KOPT-K1 (cell line): ENCODE measurements around the gene CFAP43.

Experiments used
- H3K27ac ChIP-seq: fragments of 200-600 bp; sonication (generic); 2 replicates; pipeline ENCODE4 v1.5.1; 2016; ENCODE audit warnings: antibody characterized with exemption, mild to moderate bottlenecking, low read depth, low read length; ENCODE audit not compliant: poor library complexity, severe bottlenecking
- H3K36me3 ChIP-seq: fragments of 200-600 bp; sonication (generic); 2 replicates; pipeline ENCODE4 v1.5.1; 2017; ENCODE audit warnings: antibody characterized with exemption, mild to moderate bottlenecking, low read length, moderate library complexity; ENCODE audit not compliant: insufficient read depth
- H3K9me3 ChIP-seq: fragments of 200-600 bp; sonication (generic); 2 replicates; pipeline ENCODE4 v1.5.1; 2017; ENCODE audit warnings: antibody characterized with exemption, low read length, mild to moderate bottlenecking; ENCODE audit not compliant: insufficient read depth, poor library complexity, severe bottlenecking

The CFAP43 gene

GRCh38 chr10:104144931-104145330 lies 87.2 kb downstream of the CFAP43 start:
- Histone ChIP-seq H3K36me3 (no peaks in the 10 kb centered on the region), H3K27ac (no peak overlapping the region), H3K9me3 (peaks cover 2% of the 10 kb centered on the region)

GRCh38 chr10:104143829-104144228 lies 88.3 kb downstream of the CFAP43 start:
- Histone ChIP-seq H3K9me3 (no peaks in the 10 kb centered on the region), H3K27ac (no peak overlapping the region), H3K36me3 (no peaks in the 10 kb centered on the region)

GRCh38 chr10:104142081-104142480 lies 90.1 kb downstream of the CFAP43 start:
- H3K9me3 ChIP-seq = no peaks in the 10 kb centered on the region
- H3K36me3 ChIP-seq = no peaks in the 10 kb centered on the region
- H3K27ac ChIP-seq = no peak overlapping the region

GRCh38 chr10:104139221-104139620 lies 92.9 kb downstream of the CFAP43 start:
- Histone ChIP-seq H3K27ac (no peak overlapping the region), H3K9me3 (no peaks in the 10 kb centered on the region), H3K36me3 (no peaks in the 10 kb centered on the region)

GRCh38 chr10:104138131-104138530 lies 94.0 kb downstream of the CFAP43 start:
- Histone ChIP-seq H3K9me3 (no peaks in the 10 kb centered on the region), H3K36me3 (no peaks in the 10 kb centered on the region), H3K27ac (no peak overlapping the region)

- peaks cover 20% of the 10 kb centered on the region; the same call in 1 of the 2 replicates for H3K36me3 ChIP-seq
- H3K9me3 ChIP-seq = no peaks in the 10 kb centered on the region
Observed at GRCh38 chr10:104130041-104130440, 102.1 kb downstream of the CFAP43 start.

GRCh38 chr10:104128214-104128613 lies 104.0 kb downstream of the CFAP43 start:
- Histone ChIP-seq H3K27ac (no peak overlapping the region), H3K36me3 (peaks cover 21% of the 10 kb centered on the region; the same call in 1 of the 2 replicates), H3K9me3 (no peaks in the 10 kb centered on the region)

More at GRCh38 chr10:104130041-104130440, 102.1 kb downstream of the CFAP43 start:
- H3K27ac ChIP-seq = no peak overlapping the region

GRCh38 chr10:104127411-104127810 lies 104.8 kb downstream of the CFAP43 start:
- no peaks in the 10 kb centered on the region for H3K9me3 ChIP-seq
- H3K27ac ChIP-seq = no peak overlapping the region
- peaks cover 21% of the 10 kb centered on the region; the same call in 1 of the 2 replicates for H3K36me3 ChIP-seq

- Histone ChIP-seq H3K9me3 (no peaks in the 10 kb centered on the region), H3K27ac (no peak overlapping the region), H3K36me3 (peaks cover 21% of the 10 kb centered on the region; the same call in 1 of the 2 replicates)
Observed at GRCh38 chr10:104123397-104123796, 108.8 kb downstream of the CFAP43 start.

GRCh38 chr10:104122225-104123107 lies 109.7 kb downstream of the CFAP43 start:
- Histone ChIP-seq H3K27ac (peak overlapping the region; percentile 89), H3K9me3 (no peaks in the 10 kb centered on the region), H3K36me3 (peaks cover 20% of the 10 kb centered on the region; the same call in 1 of the 2 replicates)

- Histone ChIP-seq H3K27ac (peak within 1 kb of the TSS; percentile 94), H3K36me3 (peaks cover 14% of the 10 kb centered on the region; the same call in 1 of the 2 replicates), H3K9me3 (no peaks in the 10 kb centered on the region)
Observed at GRCh38 chr10:104121485-104122224, 110.5 kb downstream of the CFAP43 start, which contains the start of gene SFR1. Gene SFR1, plus strand, starts transcription at chr10:104122171. Its CDS starts 13 bp downstream, at chr10:104122184.

- Histone ChIP-seq H3K36me3 (peaks cover 9% of the 10 kb centered on the region; the same call in 1 of the 2 replicates), H3K27ac (peak overlapping the region; percentile 94), H3K9me3 (no peaks in the 10 kb centered on the region)
Observed at GRCh38 chr10:104120903-104121484, 111.2 kb downstream of the CFAP43 start.

GRCh38 chr10:104120512-104120902 lies 111.7 kb downstream of the CFAP43 start:
- H3K9me3 ChIP-seq = no peaks in the 10 kb centered on the region
- H3K36me3 ChIP-seq = peaks cover 6% of the 10 kb centered on the region; the same call in 1 of the 2 replicates
- peak overlapping the region; percentile 94 for H3K27ac ChIP-seq

- Histone ChIP-seq H3K27ac (no peak overlapping the region), H3K9me3 (no peaks in the 10 kb centered on the region)
Observed at GRCh38 chr10:104119996-104120395, 112.2 kb downstream of the CFAP43 start.

GRCh38 chr10:104117839-104118323 lies 114.3 kb downstream of the CFAP43 start:
- no peak overlapping the region for H3K27ac ChIP-seq
- no peaks in the 10 kb centered on the region for H3K9me3 ChIP-seq
- H3K36me3 ChIP-seq = no peaks in the 10 kb centered on the region

More at GRCh38 chr10:104119996-104120395, 112.2 kb downstream of the CFAP43 start:
- peaks cover under 1% of the 10 kb centered on the region; the same call in 1 of the 2 replicates for H3K36me3 ChIP-seq
